KMS-11 (cell line): Measurements from ENCODE around the gene IRX5.

Source experiments
- H2AFZ ChIP-seq: fragments of 200-600 bp; sonication (generic); 2 replicates; pipeline ENCODE4 v1.6.1; 2016; ENCODE audit warnings: antibody characterized with exemption, mixed run types, low read depth
- H3K27ac ChIP-seq: fragments of 200-600 bp; sonication (generic); 2 replicates; pipeline ENCODE4 v1.6.1; 2016; ENCODE audit warnings: mild to moderate bottlenecking, mixed run types
- H3K27me3 ChIP-seq: fragments of 200-600 bp; sonication (generic); 2 replicates; pipeline ENCODE4 v1.6.1; 2017; ENCODE audit warnings: mild to moderate bottlenecking, low read depth, mixed run types, moderate library complexity; ENCODE audit not compliant: insufficient read depth
- H3K36me3 ChIP-seq: fragments of 200-600 bp; sonication (generic); 2 replicates; pipeline ENCODE4 v1.6.1; 2017; ENCODE audit warnings: mild to moderate bottlenecking, mixed run types; ENCODE audit not compliant: insufficient read depth
- H3K4me1 ChIP-seq: fragments of 200-600 bp; sonication (generic); 2 replicates; pipeline ENCODE4 v1.6.1; 2016; ENCODE audit warnings: mild to moderate bottlenecking, low read depth, mixed run types; ENCODE audit not compliant: poor library complexity, severe bottlenecking
- H3K4me2 ChIP-seq: fragments of 200-600 bp; sonication (generic); 2 replicates; pipeline ENCODE4 v1.7.0; 2016; ENCODE audit warnings: mild to moderate bottlenecking, mixed run types
- H3K4me3 ChIP-seq: fragments of 200-600 bp; sonication (generic); IDR thresholded peaks from 2 replicates; pipeline ENCODE4 v1.6.1; 2017; ENCODE audit warnings: low read depth, low read length, mixed read lengths; ENCODE audit not compliant: insufficient read depth
- H3K79me2 ChIP-seq: fragments of 200-600 bp; sonication (generic); 2 replicates; pipeline ENCODE4 v1.6.1; 2016; ENCODE audit warnings: low read depth, mixed run types; ENCODE audit not compliant: insufficient read depth
- H3K9ac ChIP-seq: fragments of 200-600 bp; sonication (generic); 2 replicates; pipeline ENCODE4 v1.6.1; 2016; ENCODE audit warnings: mild to moderate bottlenecking, mixed run types
- H4K20me1 ChIP-seq: fragments of 200-600 bp; sonication (generic); 2 replicates; pipeline ENCODE4 v1.6.1; 2016; ENCODE audit warnings: mild to moderate bottlenecking, mixed run types; ENCODE audit not compliant: insufficient read depth
- TF ChIP-seq, protein P1 (sequence below): fragments of 200-600 bp; sonication (generic); conservative IDR thresholded peaks from 2 replicates; pipeline ENCODE4 v1.6.1; 2017; ENCODE audit warnings: low read depth, mild to moderate bottlenecking, antibody characterized with exemption, low read length, moderate library complexity, mixed read lengths

IRX5 gene

GRCh38 chr16:54928016-54928356 lies 2.7 kb upstream of the IRX5 start:
- Histone ChIP-seq H3K27ac (peak overlapping the region; percentile 82), H3K4me2 (peak overlapping the region; percentile 97), H3K4me3 (no peak overlapping the region), H2AFZ (peak overlapping the region; percentile 11; the same call in 1 of the 2 replicates), H3K9ac (peak overlapping the region; percentile 78), H3K36me3 (no peaks in the 10 kb centered on the region), H4K20me1 (no peaks in the 10 kb centered on the region), H3K79me2 (peaks cover 49% of the 10 kb centered on the region), H3K27me3 (no peaks in the 10 kb centered on the region), H3K4me1 (peaks cover 28% of the 10 kb centered on the region)
- TF ChIP-seq, protein P1, sequence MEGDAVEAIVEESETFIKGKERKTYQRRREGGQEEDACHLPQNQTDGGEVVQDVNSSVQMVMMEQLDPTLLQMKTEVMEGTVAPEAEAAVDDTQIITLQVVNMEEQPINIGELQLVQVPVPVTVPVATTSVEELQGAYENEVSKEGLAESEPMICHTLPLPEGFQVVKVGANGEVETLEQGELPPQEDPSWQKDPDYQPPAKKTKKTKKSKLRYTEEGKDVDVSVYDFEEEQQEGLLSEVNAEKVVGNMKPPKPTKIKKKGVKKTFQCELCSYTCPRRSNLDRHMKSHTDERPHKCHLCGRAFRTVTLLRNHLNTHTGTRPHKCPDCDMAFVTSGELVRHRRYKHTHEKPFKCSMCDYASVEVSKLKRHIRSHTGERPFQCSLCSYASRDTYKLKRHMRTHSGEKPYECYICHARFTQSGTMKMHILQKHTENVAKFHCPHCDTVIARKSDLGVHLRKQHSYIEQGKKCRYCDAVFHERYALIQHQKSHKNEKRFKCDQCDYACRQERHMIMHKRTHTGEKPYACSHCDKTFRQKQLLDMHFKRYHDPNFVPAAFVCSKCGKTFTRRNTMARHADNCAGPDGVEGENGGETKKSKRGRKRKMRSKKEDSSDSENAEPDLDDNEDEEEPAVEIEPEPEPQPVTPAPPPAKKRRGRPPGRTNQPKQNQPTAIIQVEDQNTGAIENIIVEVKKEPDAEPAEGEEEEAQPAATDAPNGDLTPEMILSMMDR: no peak

DNA sequence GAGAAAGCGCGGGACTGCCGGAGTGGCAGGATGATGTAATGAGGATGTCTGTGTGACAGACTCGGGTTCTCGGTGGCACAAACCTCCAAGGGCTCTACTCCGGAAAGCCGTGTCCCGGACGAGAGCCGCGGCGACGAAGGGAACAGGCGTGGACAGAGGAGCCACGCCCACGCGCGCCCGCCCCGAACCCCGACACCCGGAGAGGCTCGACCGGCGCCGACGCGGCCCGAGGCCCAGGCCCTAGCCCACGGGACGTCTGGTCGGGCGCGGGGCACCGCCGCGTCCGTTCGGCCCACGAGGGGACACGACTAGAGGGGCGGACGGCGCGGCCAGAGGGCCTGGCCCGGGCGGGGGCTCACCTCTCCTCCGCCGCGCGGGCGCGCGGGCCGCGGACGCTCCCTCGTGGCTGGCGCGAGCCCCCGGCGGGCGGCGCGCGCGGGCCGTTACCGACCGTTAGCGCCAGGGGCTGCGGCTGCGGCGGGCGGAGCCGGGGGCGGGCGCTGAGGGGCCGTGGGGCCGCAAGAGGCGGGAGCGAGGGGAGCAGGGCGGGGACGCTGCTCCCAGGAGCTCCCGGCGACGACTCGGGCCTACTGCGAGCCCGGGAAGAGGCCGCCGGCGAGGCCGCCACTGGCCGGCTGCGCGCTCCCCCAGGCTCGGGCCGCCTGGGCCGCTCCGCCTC lies 2.1 kb upstream of the IRX5 start:
- Histone ChIP-seq H3K4me3 (no peak overlapping the region), H3K36me3 (no peaks in the 10 kb centered on the region), H3K27me3 (no peaks in the 10 kb centered on the region), H3K4me2 (no peak overlapping the region), H2AFZ (no peak overlapping the region), H3K79me2 (peaks cover 47% of the 10 kb centered on the region), H3K4me1 (peaks cover 22% of the 10 kb centered on the region), H4K20me1 (no peaks in the 10 kb centered on the region), H3K27ac (peak overlapping the region; percentile 82), H3K9ac (peak overlapping the region; percentile 78; the same call in 1 of the 2 replicates)
- TF ChIP-seq, protein P1: no peak

DNA sequence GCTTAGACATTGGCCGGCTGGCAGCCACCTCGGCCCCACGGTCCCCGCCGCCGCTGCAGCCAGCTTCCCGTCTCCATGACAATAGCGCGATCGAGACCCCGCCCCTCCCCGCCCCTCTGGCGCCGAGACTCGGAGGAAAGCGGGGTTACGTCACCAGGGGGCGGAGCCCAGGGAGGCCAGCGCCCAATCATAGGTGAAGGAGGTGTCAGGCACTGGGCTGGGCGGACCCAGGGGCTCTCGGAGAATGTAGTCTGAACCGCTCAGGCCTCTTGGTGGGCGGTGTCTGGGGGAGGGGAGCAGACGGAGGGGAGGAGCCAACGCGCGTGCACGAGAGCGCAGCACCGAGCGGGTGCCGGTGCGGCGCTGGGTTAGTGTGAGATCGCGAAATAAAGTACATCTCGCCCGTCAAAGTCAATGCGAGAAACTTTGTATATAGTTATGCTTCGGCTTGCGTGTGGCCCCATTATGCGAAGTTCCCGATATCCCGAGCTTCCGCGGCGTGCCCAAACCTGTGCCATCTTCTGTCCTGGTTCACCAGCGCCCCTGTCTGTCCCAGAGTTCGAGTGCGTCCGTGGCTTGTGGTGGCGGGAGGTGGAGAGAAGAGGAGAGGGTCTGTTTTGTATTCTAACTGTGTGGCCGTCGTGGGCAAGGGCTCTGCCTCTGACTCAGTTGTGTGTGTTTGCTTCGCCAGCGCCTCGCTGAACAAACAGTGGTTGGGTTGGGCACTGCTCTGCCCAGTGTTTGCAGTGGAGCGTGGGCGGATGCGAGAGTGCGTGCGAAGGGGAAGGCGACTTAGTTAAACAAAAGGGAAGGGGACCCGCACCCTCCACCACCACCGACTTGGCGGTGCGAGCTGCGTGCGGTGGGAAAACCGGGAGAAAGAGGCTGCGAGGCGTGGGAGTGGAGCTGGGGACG lies 1.3 kb upstream of the IRX5 start:
- peak overlapping the region; percentile 82 for H3K27ac ChIP-seq
- H3K4me2 ChIP-seq: peak overlapping the region; percentile 73
- no peaks in the 10 kb centered on the region for H4K20me1 ChIP-seq
- H3K79me2 ChIP-seq: peaks cover 39% of the 10 kb centered on the region
- peak overlapping the region; percentile 78; the same call in 1 of the 2 replicates for H3K9ac ChIP-seq
- H3K27me3 ChIP-seq: no peaks in the 10 kb centered on the region
- peaks cover 15% of the 10 kb centered on the region for H3K4me1 ChIP-seq
- no peaks in the 10 kb centered on the region for H3K36me3 ChIP-seq
- no peak overlapping the region for H3K4me3 ChIP-seq
- peak overlapping the region; percentile 81 for H2AFZ ChIP-seq
- TF ChIP-seq, protein P1: no peak

GRCh38 chr16:54930869-54931119 lies 129 bp downstream of the IRX5 start:
- H3K4me3 ChIP-seq: no peak overlapping the region
- H3K36me3 ChIP-seq: no peaks in the 10 kb centered on the region
- peaks cover under 1% of the 10 kb centered on the region for H3K4me1 ChIP-seq
- H4K20me1 ChIP-seq: no peaks in the 10 kb centered on the region
- peaks cover 26% of the 10 kb centered on the region for H3K79me2 ChIP-seq
- H3K9ac ChIP-seq: peak overlapping the region; percentile 73; the same call in 1 of the 2 replicates
- no peak overlapping the region; the same call in 1 of the 2 replicates for H2AFZ ChIP-seq
- H3K4me2 ChIP-seq: no peak overlapping the region
- H3K27ac ChIP-seq: peak overlapping the region; percentile 73
- no peaks in the 10 kb centered on the region for H3K27me3 ChIP-seq
- TF ChIP-seq, protein P1: no peak
